A549 (cell line): Measurements from ENCODE around the gene PLD1. TPM values are rescaled to one million over a fixed set of nuclear protein-coding genes. Genes with fewer than 3 reads are reported as not detected.

Experiments used
- ATAC-seq, 2 experiments: fragments of 200-7000 bp in 1 of 2; fragments of >200 bp in 1 of 2; cut with Nextera tagmentation in 1 of 2; cut with Tn5 transposase in 1 of 2; 3 replicates each; pipeline versions ENCODE4 v1.8.0 to v1.9.1; 2018 to 2020; ENCODE audit warnings: mild to moderate bottlenecking in 1 of 2, moderate library complexity in 1 of 2
- CTCF ChIA-PET: fragments of 300-600 bp; sonication (Branson Sonifier 250); formaldehyde crosslinking; extraction: SDS; loops from one replicate; lab custom pipeline; 2021; ENCODE audit warnings: antibody characterized with exemption, inconsistent platforms; lab: Yijun Ruan, JAX
- POLR2A ChIA-PET: fragments of 350-600 bp; formaldehyde crosslinking; extraction: SDS; loops from one replicate; lab custom pipeline; 2021; ENCODE audit warnings: antibody characterized with exemption, inconsistent platforms; lab: Yijun Ruan, JAX
- DNase-seq, 2 experiments: peaks; one replicate each; pipeline versions ENCODE4 v3.0.0 to v3.0.0-alpha.2; 2011 to 2016; ENCODE audit warnings: low read depth in 1 of 2, low spot score in 1 of 2
- FAIRE-seq: peaks from 2 replicates; lab custom pipeline; 2011; peaks lifted over from hg19 to GRCh38; lab: Jason Lieb, UNC
- H3K27ac ChIP-seq, 2 experiments: fragments of >200 bp; sonication (Bioruptor Twin); formaldehyde crosslinking; 3 replicates each; pipeline ENCODE4 v1.5.1; 2016 to 2017
- H3K4me1 ChIP-seq: fragments of >200 bp; sonication (Bioruptor Twin); formaldehyde crosslinking; 3 replicates; pipeline ENCODE4 v1.6.1; 2016
- H3K4me2 ChIP-seq: fragments of >200 bp; sonication (Bioruptor Twin); formaldehyde crosslinking; 3 replicates; pipeline ENCODE4 v1.6.1; 2016
- H3K4me3 ChIP-seq: fragments of >200 bp; sonication (Bioruptor Twin); formaldehyde crosslinking; 3 replicates; pipeline ENCODE4 v1.5.1; 2016
- H3K9me3 ChIP-seq: fragments of >200 bp; sonication (Bioruptor Twin); formaldehyde crosslinking; 3 replicates; pipeline ENCODE4 v1.6.1; 2016
- EHF ChIP-seq: fragments of 250-450 bp; sonication (Bioruptor Pico); IDR thresholded peaks from 2 replicates; pipeline ENCODE4 v1.5.0; 2020; ENCODE audit warnings: mild to moderate bottlenecking
- EP300 ChIP-seq, 2 experiments: fragments of >200 bp; sonication (Bioruptor Twin); formaldehyde crosslinking; IDR thresholded peaks; 2 replicates in 1 of 2; 3 replicates in 1 of 2; pipeline ENCODE4 v1.6.1; 2016 to 2017
- ESRRA ChIP-seq: fragments of 150-350 bp; IDR thresholded peaks from 2 replicates; pipeline ENCODE4 v1.6.1; 2014; ENCODE audit warnings: mild to moderate bottlenecking, low read length, borderline replicate concordance
- FOSB ChIP-seq: fragments of 250-450 bp; sonication (Bioruptor Pico); IDR thresholded peaks from 2 replicates; pipeline ENCODE4 v1.5.0; 2020; ENCODE audit warnings: mild to moderate bottlenecking, moderate library complexity
- FOSL2 ChIP-seq, 2 experiments: fragments of 450-650 bp in 1 of 2; fragments of >200 bp in 1 of 2; sonication (Bioruptor Twin) in 1 of 2; formaldehyde crosslinking; IDR thresholded peaks; 2 replicates each; pipeline versions ENCODE4 v1.5.0 to v1.6.1; 2016 to 2020; ENCODE audit warnings: mild to moderate bottlenecking in 1 of 2, moderate library complexity in 1 of 2
- JUN ChIP-seq, 2 experiments: fragments of >200 bp; sonication (Bioruptor Twin); formaldehyde crosslinking; IDR thresholded peaks; 2 replicates in 1 of 2; 3 replicates in 1 of 2; pipeline ENCODE4 v1.6.1; 2016 to 2017
- KDM5A ChIP-seq: fragments of 200-600 bp; sonication (generic); IDR thresholded peaks from 2 replicates; pipeline ENCODE4 v1.6.1; 2016; ENCODE audit warnings: antibody characterized with exemption, mild to moderate bottlenecking
- MAFK ChIP-seq: fragments of 450-650 bp; IDR thresholded peaks from 2 replicates; pipeline ENCODE4 v1.6.1; 2014; ENCODE audit not compliant: partially characterized antibody
- NR3C1 ChIP-seq: fragments of >200 bp; sonication (Bioruptor Twin); formaldehyde crosslinking; IDR thresholded peaks from 3 replicates; pipeline ENCODE4 v1.6.1; 2017
- RARB ChIP-seq: fragments of 250-450 bp; sonication (Bioruptor Pico); IDR thresholded peaks from 2 replicates; pipeline ENCODE4 v1.8.0; 2021; ENCODE audit warnings: mild to moderate bottlenecking, moderate library complexity
- SMC3 ChIP-seq: fragments of >200 bp; sonication (Bioruptor Twin); formaldehyde crosslinking; IDR thresholded peaks from 3 replicates; pipeline ENCODE4 v1.6.1; 2018; ENCODE audit warnings: inconsistent platforms
- SREBF2 ChIP-seq: fragments of 450-650 bp; IDR thresholded peaks from 2 replicates; pipeline ENCODE4 v1.6.1; 2014; ENCODE audit warnings: mild to moderate bottlenecking, moderate library complexity
- TP53 ChIP-seq: fragments of 250-450 bp; sonication (Bioruptor Pico); IDR thresholded peaks from 2 replicates; pipeline ENCODE4 v1.5.0; 2021; ENCODE audit warnings: mild to moderate bottlenecking, moderate library complexity
- ZFP36 ChIP-seq: fragments of 450-650 bp; IDR thresholded peaks from 2 replicates; pipeline ENCODE4 v1.6.1; 2014; ENCODE audit warnings: borderline replicate concordance; ENCODE audit not compliant: partially characterized antibody
- ZNF302 ChIP-seq: fragments of 250-450 bp; sonication (Bioruptor Pico); IDR thresholded peaks from 2 replicates; pipeline ENCODE4 v1.9.0; 2021; ENCODE audit warnings: inconsistent platforms, mild to moderate bottlenecking, moderate library complexity
- WGBS: methylation state at CpG from one replicate; pipeline ENCODE4 v1.1.6; 2017; ENCODE audit errors: missing lambda C conversion rate; 5-methylcytosine and 5-hydroxymethylcytosine counted together
- polyA plus RNA-seq, 4 experiments: library from polyadenylated mRNA; depleted of rRNA in 3 of 4; stranded (reverse); fragments of >200 nt; fragmentation: RNase III in 1 of 4; extraction: RNeasy Plus Mini Kit Qiagen cat#74134 plus additional on column Dnase treatment in 1 of 4; gene quantifications; 2 replicates in 3 of 4; 3 replicates in 1 of 4; pipeline ENCODE4 v1.2.3, GENCODE V29; 2011 to 2017
- TF ChIP-seq, protein P1 (sequence below): fragments of 200-600 bp; sonication (generic); IDR thresholded peaks from 2 replicates; pipeline ENCODE4 v1.6.1; 2016; ENCODE audit warnings: antibody characterized with exemption, mild to moderate bottlenecking, moderate library complexity
- TF ChIP-seq, protein P2 (sequence below): IDR thresholded peaks from 2 replicates; pipeline ENCODE4 v1.6.1; 2012; ENCODE audit warnings: low read depth, borderline replicate concordance

Gene PLD1
- polyA plus RNA-seq, 2 of the 4 experiments (the other 2 are of a cell fraction) = 6.6 to 27.2 TPM

DNA sequence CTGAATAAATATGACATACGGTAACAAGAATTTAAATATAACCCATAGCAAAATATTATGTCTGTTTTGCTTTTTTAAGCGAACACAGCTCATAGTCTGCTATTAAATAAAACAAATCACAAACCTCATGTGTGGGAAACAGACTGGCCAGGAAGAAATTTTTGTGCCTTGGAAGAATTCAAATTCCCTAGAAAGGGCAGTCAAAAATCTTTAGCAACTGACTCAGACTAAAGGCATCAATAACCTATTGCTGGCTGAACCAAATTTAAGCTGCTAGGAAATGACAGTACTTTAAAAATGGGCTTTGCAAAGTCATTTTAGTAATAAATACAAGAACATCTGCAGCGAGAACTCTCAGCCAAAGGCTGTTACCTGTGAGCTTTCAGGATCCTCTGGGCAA, 151.4 kb downstream of the PLD1 start:
- no peak for ATAC-seq
- H3K4me2 ChIP-seq = no peak overlapping the region
- no peak for FAIRE-seq
- no peak overlapping the region for H3K27ac ChIP-seq
- ChIA-PET CTCF (interaction anchor here (0.6 to 1.4 kb wide), 2 partner anchors 38 to 113 kb away, joined by 3 to 4 read pairs; no protein-coding TSS in a partner anchor), POLR2A (no interaction called here)
- no peaks in the 10 kb centered on the region for H3K9me3 ChIP-seq
- H3K4me1 ChIP-seq = no peaks in the 10 kb centered on the region
- H3K4me3 ChIP-seq = no peak overlapping the region
- TF ChIP-seq, protein P1, sequence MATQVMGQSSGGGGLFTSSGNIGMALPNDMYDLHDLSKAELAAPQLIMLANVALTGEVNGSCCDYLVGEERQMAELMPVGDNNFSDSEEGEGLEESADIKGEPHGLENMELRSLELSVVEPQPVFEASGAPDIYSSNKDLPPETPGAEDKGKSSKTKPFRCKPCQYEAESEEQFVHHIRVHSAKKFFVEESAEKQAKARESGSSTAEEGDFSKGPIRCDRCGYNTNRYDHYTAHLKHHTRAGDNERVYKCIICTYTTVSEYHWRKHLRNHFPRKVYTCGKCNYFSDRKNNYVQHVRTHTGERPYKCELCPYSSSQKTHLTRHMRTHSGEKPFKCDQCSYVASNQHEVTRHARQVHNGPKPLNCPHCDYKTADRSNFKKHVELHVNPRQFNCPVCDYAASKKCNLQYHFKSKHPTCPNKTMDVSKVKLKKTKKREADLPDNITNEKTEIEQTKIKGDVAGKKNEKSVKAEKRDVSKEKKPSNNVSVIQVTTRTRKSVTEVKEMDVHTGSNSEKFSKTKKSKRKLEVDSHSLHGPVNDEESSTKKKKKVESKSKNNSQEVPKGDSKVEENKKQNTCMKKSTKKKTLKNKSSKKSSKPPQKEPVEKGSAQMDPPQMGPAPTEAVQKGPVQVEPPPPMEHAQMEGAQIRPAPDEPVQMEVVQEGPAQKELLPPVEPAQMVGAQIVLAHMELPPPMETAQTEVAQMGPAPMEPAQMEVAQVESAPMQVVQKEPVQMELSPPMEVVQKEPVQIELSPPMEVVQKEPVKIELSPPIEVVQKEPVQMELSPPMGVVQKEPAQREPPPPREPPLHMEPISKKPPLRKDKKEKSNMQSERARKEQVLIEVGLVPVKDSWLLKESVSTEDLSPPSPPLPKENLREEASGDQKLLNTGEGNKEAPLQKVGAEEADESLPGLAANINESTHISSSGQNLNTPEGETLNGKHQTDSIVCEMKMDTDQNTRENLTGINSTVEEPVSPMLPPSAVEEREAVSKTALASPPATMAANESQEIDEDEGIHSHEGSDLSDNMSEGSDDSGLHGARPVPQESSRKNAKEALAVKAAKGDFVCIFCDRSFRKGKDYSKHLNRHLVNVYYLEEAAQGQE = no peak
- no peak for DNase-seq
- 92% methylated on average over 3 of the region's 3 CpGs for WGBS

DNA sequence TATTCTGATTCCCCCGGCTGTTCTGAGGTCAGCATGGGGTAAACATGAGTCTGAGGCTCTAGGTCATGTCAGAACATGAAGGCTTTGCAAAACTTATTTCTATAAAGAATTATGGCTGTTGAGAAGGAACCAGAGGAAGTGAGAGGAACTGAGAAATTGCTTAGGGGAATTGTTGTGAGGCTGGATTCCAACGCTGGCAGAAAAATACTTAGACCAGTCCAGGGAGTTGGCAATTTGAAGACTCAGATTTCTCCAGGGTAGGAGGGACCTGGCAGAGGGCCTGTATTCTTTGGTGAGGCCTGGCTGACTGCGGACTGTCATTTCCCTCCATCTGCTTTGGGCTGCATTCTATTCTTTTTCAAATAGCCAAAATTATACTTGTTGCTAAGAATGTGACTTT, 155.5 kb downstream of the PLD1 start:
- no peaks in the 10 kb centered on the region for H3K4me1 ChIP-seq
- CTCF ChIA-PET = no interaction called here
- WGBS = 84% methylated on average over 3 of the region's 3 CpGs
- TF ChIP-seq SREBF2 (no peak), ZFP36 (no peak), ZNF302 (CRISPR knock-in tag) (no peak), SMC3 (no peak), FOSB (CRISPR knock-in tag) (no peak), RARB (CRISPR knock-in tag) (no peak), NR3C1 (no peak)
- TF ChIP-seq, protein P1 = no peak
- TF ChIP-seq, protein P2, sequence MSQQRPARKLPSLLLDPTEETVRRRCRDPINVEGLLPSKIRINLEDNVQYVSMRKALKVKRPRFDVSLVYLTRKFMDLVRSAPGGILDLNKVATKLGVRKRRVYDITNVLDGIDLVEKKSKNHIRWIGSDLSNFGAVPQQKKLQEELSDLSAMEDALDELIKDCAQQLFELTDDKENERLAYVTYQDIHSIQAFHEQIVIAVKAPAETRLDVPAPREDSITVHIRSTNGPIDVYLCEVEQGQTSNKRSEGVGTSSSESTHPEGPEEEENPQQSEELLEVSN = no peak
- H3K4me2 ChIP-seq = no peak overlapping the region
- DNase-seq (no peak), FAIRE-seq (no peak), ATAC-seq (no peak)
- no peaks in the 10 kb centered on the region for H3K9me3 ChIP-seq
- no peak overlapping the region for H3K4me3 ChIP-seq
- H3K27ac ChIP-seq = no peak overlapping the region
- POLR2A ChIA-PET = no interaction called here

DNA sequence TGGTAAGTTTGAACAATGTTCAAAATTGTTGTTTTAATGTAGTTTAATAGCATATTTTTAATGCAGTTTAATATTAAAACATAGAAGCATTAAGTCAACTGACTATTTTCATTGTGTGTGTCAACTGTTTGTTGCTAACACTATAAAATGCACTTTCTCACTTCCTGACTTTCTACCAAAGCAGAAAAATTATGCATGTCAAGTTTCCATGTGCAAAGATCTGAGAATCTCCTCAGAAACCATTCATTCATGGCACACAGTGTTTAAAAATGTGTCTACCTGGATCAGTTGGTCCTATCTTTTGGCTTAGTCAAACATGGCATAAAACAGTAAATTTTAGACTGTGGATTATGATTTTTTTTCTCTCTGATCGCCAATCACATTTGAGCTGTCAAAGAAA, 156.0 kb downstream of the PLD1 start:
- ChIA-PET POLR2A (no interaction called here), CTCF (interaction anchor here (0.7 to 1.5 kb wide), 2 partner anchors 44 to 180 kb away, joined by 3 to 4 read pairs; no protein-coding TSS in a partner anchor)
- no peak for ATAC-seq
- Histone ChIP-seq H3K4me1 (no peaks in the 10 kb centered on the region), H3K4me3 (no peak overlapping the region), H3K4me2 (no peak overlapping the region), H3K9me3 (no peaks in the 10 kb centered on the region), H3K27ac (no peak overlapping the region)
- no peak for FAIRE-seq
- no peak for DNase-seq
- TF ChIP-seq EP300 (IDR thresholded peaks at IDR 0.05) (no peak), EHF (no peak), JUN (IDR thresholded peaks at IDR 0.05) (no peak), ZFP36 (no peak), SREBF2 (no peak), MAFK (no peak), FOSL2 (IDR thresholded peaks at IDR 0.05) (no peak), FOSL2 (CRISPR knock-in tag; IDR thresholded peaks at IDR 0.05) (no peak), TP53 (CRISPR knock-in tag) (no peak), ESRRA (no peak), KDM5A (no peak)
- WGBS = 93% methylated on average over 1 of the region's 1 CpG
